HepG2 (cell line): ENCODE data around the gene MYO7A.

Experiments used
- CTCF ChIP-seq: sonication (generic); formaldehyde crosslinking; IDR thresholded peaks from 2 replicates; pipeline ENCODE4 v1.5.0; 2020; ENCODE audit warnings: mild to moderate bottlenecking, missing genetic modification reagents, moderate library complexity
- POLR2A ChIP-seq, 2 experiments: IDR thresholded peaks; 2 replicates each; pipeline ENCODE4 v1.6.1; 2011; ENCODE audit warnings: low read depth in 2 of 2, low read length in 2 of 2, mild to moderate bottlenecking in 1 of 2, moderate library complexity in 1 of 2; ENCODE audit not compliant: insufficient read depth in 1 of 2
- REPIN1 ChIP-seq: sonication (generic); formaldehyde crosslinking; IDR thresholded peaks from 2 replicates; pipeline ENCODE4 v1.8.0; 2022; ENCODE audit warnings: missing genetic modification reagents, low read depth, mild to moderate bottlenecking, borderline replicate concordance

- TF ChIP-seq CTCF (CRISPR knock-in tag) (no peak), POLR2A (IDR thresholded peaks at IDR 0.05; ENCODE audit: insufficient read depth in 1 of 2, low read depth in 2 of 2, low read length in 2 of 2) (no peak), REPIN1 (CRISPR knock-in tag) (no peak)
Measured at GRCh38 chr11:77093056-77093891, 34.8 kb upstream of the MYO7A start.
